GM21619 (cell line): ENCODE measurements around the gene CHD9.

Experiments
- ATAC-seq: cut with Tn5 transposase; IDR thresholded peaks from one replicate; pipeline ENCODE4 v1.9.1; 2021; ENCODE audit not compliant: unreplicated experiment

CHD9 gene

GRCh38 chr16:53093162-53093744 is 38.5 kb downstream of the CHD9 start:
- no peak for ATAC-seq

- ATAC-seq, result peak; percentile 37
Measured at GRCh38 chr16:53094013-53094630, 39.3 kb downstream of the CHD9 start.

- no peak for ATAC-seq
Measured at GRCh38 chr16:53097190-53097589, 42.4 kb downstream of the CHD9 start.

GRCh38 chr16:53098526-53099317 is 43.9 kb downstream of the CHD9 start:
- ATAC-seq, result peak; percentile 55

- ATAC-seq, result peak; percentile 59
Measured at GRCh38 chr16:53099318-53100130, 44.7 kb downstream of the CHD9 start.

- no peak for ATAC-seq
Measured at GRCh38 chr16:53100131-53100748, 45.4 kb downstream of the CHD9 start.

- ATAC-seq, result no peak
Measured at GRCh38 chr16:53100889-53101288, 46.1 kb downstream of the CHD9 start.

GRCh38 chr16:53103811-53104210 is 49.0 kb downstream of the CHD9 start:
- ATAC-seq, result no peak

- ATAC-seq, result no peak
Measured at GRCh38 chr16:53105565-53105964, 50.8 kb downstream of the CHD9 start.

- ATAC-seq, result no peak
Measured at GRCh38 chr16:53111078-53111791, 56.4 kb downstream of the CHD9 start.

GRCh38 chr16:53112015-53112414 is 57.2 kb downstream of the CHD9 start:
- ATAC-seq, result no peak

GRCh38 chr16:53115047-53115446 is 60.3 kb downstream of the CHD9 start:
- ATAC-seq, result no peak

GRCh38 chr16:53115773-53116172 is 61.0 kb downstream of the CHD9 start:
- no peak for ATAC-seq

GRCh38 chr16:53121043-53121620 is 66.3 kb downstream of the CHD9 start:
- no peak for ATAC-seq

GRCh38 chr16:53121661-53122060 is 66.9 kb downstream of the CHD9 start:
- no peak for ATAC-seq

- no peak for ATAC-seq
Measured at GRCh38 chr16:53123747-53124146, 69.0 kb downstream of the CHD9 start.

- ATAC-seq, result no peak
Measured at GRCh38 chr16:53126390-53126789, 71.6 kb downstream of the CHD9 start.

- ATAC-seq, result no peak
Measured at GRCh38 chr16:53129281-53130158, 74.7 kb downstream of the CHD9 start.
